ENCODE measurements around the gene DUOX2.
"Not testable (repeated sequence)": the region's sequence is repeated elsewhere in the genome, so short reads cannot be mapped to it uniquely, and the experiment has no call there.

DUOX2 gene

GRCh38 chr15:45146405-45146804 lies 32.4 kb upstream of the DUOX2 start:
- Mint-ChIP-seq H3K27ac (no peak overlapping the region), H3K4me1 (no peaks in the 10 kb centered on the region), H3K27me3 (no peaks in the 10 kb centered on the region), H3K4me3 (no peak overlapping the region), H3K36me3 (ENCODE audit: low read depth) (no peaks in the 10 kb centered on the region), H3K9me3 (no peaks in the 10 kb centered on the region)
- DNase-seq (no peak), ATAC-seq (no peak)

DNA sequence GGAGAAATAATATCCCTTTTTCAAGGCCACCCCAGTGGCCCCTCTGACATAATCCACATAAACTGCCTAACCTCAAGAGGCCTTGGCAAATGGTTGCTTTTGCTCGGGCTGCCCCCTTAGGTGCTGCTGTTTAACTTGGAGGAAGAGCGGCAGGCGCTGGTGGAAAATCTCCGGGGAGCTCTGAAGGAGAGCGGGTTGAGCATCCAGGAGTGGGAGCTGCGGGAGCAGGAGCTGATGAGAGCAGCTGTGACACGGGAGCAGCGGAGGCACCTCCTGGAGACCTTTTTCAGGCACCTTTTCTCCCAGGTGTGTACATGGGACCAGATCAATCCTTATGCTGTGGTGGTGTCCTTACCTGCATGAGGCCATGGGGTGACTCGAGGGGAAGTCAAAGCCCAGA lies 30.8 kb upstream of the DUOX2 start:
- H3K27ac Mint-ChIP-seq, result no peak overlapping the region
- no peaks in the 10 kb centered on the region for H3K27me3 Mint-ChIP-seq
- H3K4me3 Mint-ChIP-seq, result no peak overlapping the region
- H3K9me3 Mint-ChIP-seq, result no peaks in the 10 kb centered on the region
- H3K4me1 Mint-ChIP-seq, result no peaks in the 10 kb centered on the region
- no peaks in the 10 kb centered on the region for H3K36me3 Mint-ChIP-seq (ENCODE audit: low read depth)
- no peak for ATAC-seq
- no peak for DNase-seq

DNA sequence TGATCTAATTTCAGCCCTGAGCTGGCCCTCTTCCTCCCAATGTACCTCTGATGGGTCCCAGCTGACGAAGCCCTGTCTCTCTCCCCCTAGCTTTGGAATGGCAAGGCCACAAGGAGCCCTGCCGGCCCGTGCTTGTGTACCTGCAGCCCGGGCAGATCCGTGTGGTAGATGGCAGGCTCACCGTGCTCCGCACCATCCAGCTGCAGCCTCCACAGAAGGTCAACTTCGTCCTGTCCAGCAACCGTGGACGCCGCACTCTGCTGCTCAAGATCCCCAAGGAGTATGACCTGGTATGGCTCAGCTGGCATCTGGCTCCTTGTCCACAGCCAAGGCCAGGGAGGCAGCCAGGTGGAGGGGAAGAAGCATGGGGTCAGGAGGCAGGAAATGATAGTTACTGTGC lies 30.0 kb upstream of the DUOX2 start:
- no peaks in the 10 kb centered on the region for H3K9me3 Mint-ChIP-seq
- H3K4me3 Mint-ChIP-seq, result no peak overlapping the region
- no peaks in the 10 kb centered on the region for H3K36me3 Mint-ChIP-seq (ENCODE audit: low read depth)
- H3K27ac Mint-ChIP-seq, result no peak overlapping the region
- H3K4me1 Mint-ChIP-seq, result no peaks in the 10 kb centered on the region
- H3K27me3 Mint-ChIP-seq, result no peaks in the 10 kb centered on the region
- no peak for DNase-seq
- ATAC-seq, result no peak

DNA sequence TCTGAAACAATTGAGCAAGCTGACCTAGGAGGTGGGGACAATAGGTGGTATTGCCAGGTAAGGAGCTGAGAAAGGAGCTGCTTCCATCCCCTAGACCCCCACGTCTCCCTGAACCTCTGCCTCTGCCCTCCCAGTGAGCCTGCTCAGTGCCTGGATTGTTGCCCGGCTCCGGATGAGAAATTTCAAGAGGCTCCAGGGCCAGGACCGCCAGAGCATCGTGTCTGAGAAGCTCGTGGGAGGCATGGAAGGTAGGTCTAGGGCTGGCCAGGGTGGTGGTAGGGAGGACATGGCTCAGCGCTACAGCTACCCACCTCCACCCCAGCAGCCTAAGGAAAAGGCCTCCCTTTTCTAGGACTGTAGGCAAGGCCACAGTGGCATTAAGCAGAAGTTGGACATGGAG lies 29.1 kb upstream of the DUOX2 start:
- no peak overlapping the region for H3K4me3 Mint-ChIP-seq
- H3K4me1 Mint-ChIP-seq, result no peaks in the 10 kb centered on the region
- no peak overlapping the region for H3K27ac Mint-ChIP-seq
- no peaks in the 10 kb centered on the region for H3K36me3 Mint-ChIP-seq (ENCODE audit: low read depth)
- DNase-seq (no peak), ATAC-seq (no peak)
- no peaks in the 10 kb centered on the region for H3K9me3 Mint-ChIP-seq
- no peaks in the 10 kb centered on the region for H3K27me3 Mint-ChIP-seq

DNA sequence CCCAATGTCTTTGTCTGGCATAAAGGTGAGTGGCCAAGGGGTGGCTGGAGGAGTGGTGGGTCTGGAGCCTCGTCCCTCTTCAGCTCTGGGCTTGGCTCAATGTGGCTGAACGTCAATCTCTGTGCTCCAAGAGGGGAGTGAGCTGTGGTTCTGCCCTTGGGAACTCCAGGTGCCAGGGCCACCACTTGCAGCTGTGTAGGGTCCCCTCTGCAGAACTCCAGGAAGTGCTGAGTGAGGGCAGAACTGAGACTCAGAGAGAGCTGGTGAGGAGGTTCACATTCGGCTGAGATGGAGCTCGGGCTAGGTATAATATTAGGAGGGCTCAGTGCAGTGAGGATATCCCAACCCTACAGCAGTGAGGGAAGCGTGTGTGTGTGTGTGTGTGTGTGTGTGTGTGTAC lies 27.4 kb upstream of the DUOX2 start:
- ATAC-seq (no peak), DNase-seq (no peak)
- Mint-ChIP-seq H3K27me3 (peaks cover 7% of the 10 kb centered on the region), H3K27ac (no peak overlapping the region), H3K4me1 (peaks cover 1% of the 10 kb centered on the region), H3K36me3 (ENCODE audit: low read depth) (no peaks in the 10 kb centered on the region), H3K9me3 (no peaks in the 10 kb centered on the region), H3K4me3 (no peak overlapping the region)

- Mint-ChIP-seq H3K27ac (no peak overlapping the region), H3K9me3 (no peaks in the 10 kb centered on the region), H3K4me1 (peaks cover 5% of the 10 kb centered on the region), H3K27me3 (peaks cover 12% of the 10 kb centered on the region), H3K4me3 (no peak overlapping the region), H3K36me3 (ENCODE audit: low read depth) (no peaks in the 10 kb centered on the region)
- ATAC-seq (no peak), DNase-seq (no peak)
Measured at GRCh38 chr15:45140557-45141250, 26.7 kb upstream of the DUOX2 start.

DNA sequence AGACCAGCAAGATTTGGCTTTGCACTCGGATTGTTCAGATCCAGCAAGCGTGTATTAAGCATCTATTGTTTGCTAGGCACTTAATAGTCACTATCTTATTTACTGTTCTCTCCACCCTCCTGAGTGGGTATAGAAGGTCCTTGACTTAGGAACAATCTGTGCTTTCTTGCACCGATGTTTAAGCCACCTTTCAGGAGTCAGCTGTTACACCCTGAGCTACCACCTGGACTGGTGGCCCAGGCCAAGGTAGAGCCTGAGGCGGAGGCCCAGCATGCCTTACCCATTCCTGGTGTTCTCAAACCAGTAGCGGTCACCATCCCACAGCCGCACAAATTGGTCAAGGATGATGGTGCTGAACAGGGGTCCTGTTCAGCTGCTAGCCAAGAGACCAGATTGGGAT lies 25.8 kb upstream of the DUOX2 start:
- Mint-ChIP-seq H3K4me3 (no peak overlapping the region), H3K27me3 (peaks cover 14% of the 10 kb centered on the region), H3K9me3 (no peaks in the 10 kb centered on the region), H3K4me1 (peaks cover 8% of the 10 kb centered on the region), H3K36me3 (ENCODE audit: low read depth) (no peaks in the 10 kb centered on the region), H3K27ac (no peak overlapping the region)
- DNase-seq, result no peak
- no peak for ATAC-seq

- H3K36me3 Mint-ChIP-seq (ENCODE audit: low read depth), result no peaks in the 10 kb centered on the region
- ATAC-seq (no peak), DNase-seq (no peak)
- peaks cover 8% of the 10 kb centered on the region for H3K4me1 Mint-ChIP-seq
- no peak overlapping the region for H3K27ac Mint-ChIP-seq
- no peak overlapping the region for H3K4me3 Mint-ChIP-seq
- no peaks in the 10 kb centered on the region for H3K9me3 Mint-ChIP-seq
- peaks cover 21% of the 10 kb centered on the region for H3K27me3 Mint-ChIP-seq
Measured at GRCh38 chr15:45138814-45139765, 25.1 kb upstream of the DUOX2 start.

- peaks cover 30% of the 10 kb centered on the region for H3K27me3 Mint-ChIP-seq
- H3K36me3 Mint-ChIP-seq (ENCODE audit: low read depth), result no peaks in the 10 kb centered on the region
- H3K4me3 Mint-ChIP-seq, result no peak overlapping the region
- H3K4me1 Mint-ChIP-seq, result peaks cover 8% of the 10 kb centered on the region
- no peaks in the 10 kb centered on the region for H3K9me3 Mint-ChIP-seq
- no peak overlapping the region for H3K27ac Mint-ChIP-seq
- no peak for DNase-seq
- ATAC-seq, result no peak
Measured at GRCh38 chr15:45137703-45138102, 23.7 kb upstream of the DUOX2 start.

- no peak overlapping the region for H3K27ac Mint-ChIP-seq
- H3K4me1 Mint-ChIP-seq, result peaks cover 8% of the 10 kb centered on the region
- no peak for DNase-seq
- peak overlapping the region; percentile 21 for H3K4me3 Mint-ChIP-seq
- peaks cover 35% of the 10 kb centered on the region for H3K27me3 Mint-ChIP-seq
- no peaks in the 10 kb centered on the region for H3K36me3 Mint-ChIP-seq (ENCODE audit: low read depth)
- H3K9me3 Mint-ChIP-seq, result no peaks in the 10 kb centered on the region
- no peak for ATAC-seq
Measured at GRCh38 chr15:45136378-45136764, 22.4 kb upstream of the DUOX2 start.

GRCh38 chr15:45135705-45136377 lies 21.9 kb upstream of the DUOX2 start:
- H3K9me3 Mint-ChIP-seq; H3K27ac Mint-ChIP-seq; H3K36me3 Mint-ChIP-seq (ENCODE audit: low read depth); ATAC-seq; DNase-seq; H3K4me1 Mint-ChIP-seq: not testable (repeated sequence)
- Mint-ChIP-seq H3K4me3 (peak overlapping the region; percentile 21), H3K27me3 (peaks cover 38% of the 10 kb centered on the region)

GRCh38 chr15:45134682-45135604 lies 21.0 kb upstream of the DUOX2 start:
- H3K36me3 Mint-ChIP-seq (ENCODE audit: low read depth), result no peaks in the 10 kb centered on the region
- DNase-seq (no peak), ATAC-seq (peak; percentile 35)
- H3K9me3 Mint-ChIP-seq, result no peaks in the 10 kb centered on the region
- peaks cover 42% of the 10 kb centered on the region for H3K27me3 Mint-ChIP-seq
- H3K4me1 Mint-ChIP-seq, result peaks cover 8% of the 10 kb centered on the region
- peak overlapping the region; percentile 34 for H3K27ac Mint-ChIP-seq
- H3K4me3 Mint-ChIP-seq, result peak overlapping the region; percentile 29

- H3K4me3 Mint-ChIP-seq, result no peak overlapping the region
- DNase-seq (no peak), ATAC-seq (no peak)
- no peaks in the 10 kb centered on the region for H3K9me3 Mint-ChIP-seq
- no peak overlapping the region for H3K27ac Mint-ChIP-seq
- H3K36me3 Mint-ChIP-seq (ENCODE audit: low read depth), result no peaks in the 10 kb centered on the region
- peaks cover 8% of the 10 kb centered on the region for H3K4me1 Mint-ChIP-seq
- H3K27me3 Mint-ChIP-seq, result peaks cover 46% of the 10 kb centered on the region
Measured at GRCh38 chr15:45134046-45134445, 20.1 kb upstream of the DUOX2 start.

DNA sequence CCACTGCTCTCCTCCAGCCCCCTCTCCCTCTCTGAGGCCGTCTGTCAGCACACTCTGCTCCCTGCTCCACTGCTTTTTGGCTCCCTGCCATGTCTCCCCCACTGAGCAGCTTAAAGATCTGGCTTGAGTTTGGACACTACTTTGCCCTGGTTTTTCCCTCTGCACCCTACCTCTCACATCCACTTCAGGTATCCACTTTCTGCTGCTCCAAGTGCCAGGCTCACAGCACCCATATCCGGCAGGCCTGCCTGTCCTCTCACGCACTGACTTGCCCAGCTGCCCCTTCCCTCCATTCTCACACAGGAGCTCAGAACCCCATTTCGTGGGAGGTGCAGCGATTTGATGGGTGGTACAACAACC lies 19.6 kb upstream of the DUOX2 start:
- no peaks in the 10 kb centered on the region for H3K36me3 Mint-ChIP-seq (ENCODE audit: low read depth)
- peaks cover 8% of the 10 kb centered on the region for H3K4me1 Mint-ChIP-seq
- ATAC-seq (no peak), DNase-seq (no peak)
- no peaks in the 10 kb centered on the region for H3K9me3 Mint-ChIP-seq
- no peak overlapping the region for H3K27ac Mint-ChIP-seq
- H3K27me3 Mint-ChIP-seq, result peaks cover 51% of the 10 kb centered on the region
- no peak overlapping the region for H3K4me3 Mint-ChIP-seq

Data from activated naive CD8-positive, alpha-beta T cell treated with anti-CD3 and anti-CD28 coated beads, Interleukin-2, amount 50 U/mL, for 24 hours (primary cell).